ENCODE data around the gene PDE6G. TPM values are rescaled to one million over a fixed set of nuclear protein-coding genes. Genes with fewer than 3 reads are reported as not detected.

The PDE6G gene
- total RNA-seq (2014; rRNA removed; shearing (Covaris generic)) = 19.0 and 22.7 TPM in 2 replicates

GRCh38 chr17:81656118-81656743 lies at the start of gene PDE6G:
Gene PDE6G, minus strand, starts transcription at chr17:81656542. Its CDS starts 3,237 bp downstream, at chr17:81653305.
- no peak within 1 kb of the TSS for H3K4me3 ChIP-seq (ENCODE audit: insufficient read depth, low read depth, low read length)
- no peak for DNase-seq
- H3K36me3 ChIP-seq (replicated peaks; ENCODE audit: control insufficient read depth, insufficient read depth, low read length) = no peaks in the 10 kb centered on the region
- H3K27me3 ChIP-seq (ENCODE audit: control insufficient read depth, insufficient read depth, low read length) = no peaks in the 10 kb centered on the region

GRCh38 chr17:81705518-81706231 lies 49.3 kb upstream of the PDE6G start:
- no peaks in the 10 kb centered on the region for H3K27me3 ChIP-seq (ENCODE audit: control insufficient read depth, insufficient read depth, low read length)
- no peak overlapping the region for H3K4me3 ChIP-seq (ENCODE audit: insufficient read depth, low read depth, low read length)
- no peak for DNase-seq
- H3K36me3 ChIP-seq (replicated peaks; ENCODE audit: control insufficient read depth, insufficient read depth, low read length) = peaks cover 15% of the 10 kb centered on the region

GRCh38 chr17:81703747-81704654 lies 47.7 kb upstream of the PDE6G start:
- peak overlapping the region; percentile 93 for H3K4me3 ChIP-seq (ENCODE audit: insufficient read depth, low read depth, low read length)
- peaks cover 16% of the 10 kb centered on the region for H3K36me3 ChIP-seq (replicated peaks; ENCODE audit: control insufficient read depth, insufficient read depth, low read length)
- no peaks in the 10 kb centered on the region for H3K27me3 ChIP-seq (ENCODE audit: control insufficient read depth, insufficient read depth, low read length)
- no peak for DNase-seq

- no peaks in the 10 kb centered on the region for H3K27me3 ChIP-seq (ENCODE audit: control insufficient read depth, insufficient read depth, low read length)
- DNase-seq = peak; percentile 99
- peak within 1 kb of the TSS; percentile 93 for H3K4me3 ChIP-seq (ENCODE audit: insufficient read depth, low read depth, low read length)
- H3K36me3 ChIP-seq (replicated peaks; ENCODE audit: control insufficient read depth, insufficient read depth, low read length) = peaks cover 18% of the 10 kb centered on the region
Observed at GRCh38 chr17:81702934-81703746, 46.8 kb upstream of the PDE6G start, which contains the start of gene MRPL12. Gene MRPL12, plus strand, starts transcription at chr17:81703367. Its CDS starts 135 bp downstream, at chr17:81703502.

GRCh38 chr17:81701288-81702071 lies 45.1 kb upstream of the PDE6G start:
- no peak overlapping the region; the same call in 1 of the 2 replicates for H3K4me3 ChIP-seq (ENCODE audit: insufficient read depth, low read depth, low read length)
- peaks cover 22% of the 10 kb centered on the region for H3K36me3 ChIP-seq (replicated peaks; ENCODE audit: control insufficient read depth, insufficient read depth, low read length)
- DNase-seq = no peak
- no peaks in the 10 kb centered on the region for H3K27me3 ChIP-seq (ENCODE audit: control insufficient read depth, insufficient read depth, low read length)

GRCh38 chr17:81700353-81701287 lies 44.3 kb upstream of the PDE6G start:
- Histone ChIP-seq H3K27me3 (ENCODE audit: control insufficient read depth, insufficient read depth, low read length) (no peaks in the 10 kb centered on the region), H3K4me3 (ENCODE audit: insufficient read depth, low read depth, low read length) (no peak overlapping the region), H3K36me3 (replicated peaks; ENCODE audit: control insufficient read depth, insufficient read depth, low read length) (peaks cover 21% of the 10 kb centered on the region)
- no peak for DNase-seq

GRCh38 chr17:81697261-81698044 lies 41.1 kb upstream of the PDE6G start:
- no peaks in the 10 kb centered on the region for H3K27me3 ChIP-seq (ENCODE audit: control insufficient read depth, insufficient read depth, low read length)
- DNase-seq = no peak
- no peak overlapping the region for H3K4me3 ChIP-seq (ENCODE audit: insufficient read depth, low read depth, low read length)
- H3K36me3 ChIP-seq (replicated peaks; ENCODE audit: control insufficient read depth, insufficient read depth, low read length) = peaks cover 15% of the 10 kb centered on the region

GRCh38 chr17:81696218-81696941 lies 40.0 kb upstream of the PDE6G start:
- Histone ChIP-seq H3K4me3 (ENCODE audit: insufficient read depth, low read depth, low read length) (no peak overlapping the region), H3K36me3 (replicated peaks; ENCODE audit: control insufficient read depth, insufficient read depth, low read length) (peaks cover 17% of the 10 kb centered on the region), H3K27me3 (ENCODE audit: control insufficient read depth, insufficient read depth, low read length) (no peaks in the 10 kb centered on the region)
- DNase-seq = no peak

- H3K4me3 ChIP-seq (ENCODE audit: insufficient read depth, low read depth, low read length) = no peak overlapping the region
- no peaks in the 10 kb centered on the region for H3K27me3 ChIP-seq (ENCODE audit: control insufficient read depth, insufficient read depth, low read length)
- H3K36me3 ChIP-seq (replicated peaks; ENCODE audit: control insufficient read depth, insufficient read depth, low read length) = peaks cover 16% of the 10 kb centered on the region
- DNase-seq = no peak
Observed at GRCh38 chr17:81695801-81696200, 39.5 kb upstream of the PDE6G start.

- H3K27me3 ChIP-seq (ENCODE audit: control insufficient read depth, insufficient read depth, low read length) = no peaks in the 10 kb centered on the region
- H3K4me3 ChIP-seq (ENCODE audit: insufficient read depth, low read depth, low read length) = no peak overlapping the region
- no peak for DNase-seq
- H3K36me3 ChIP-seq (replicated peaks; ENCODE audit: control insufficient read depth, insufficient read depth, low read length) = peaks cover 15% of the 10 kb centered on the region
Observed at GRCh38 chr17:81695211-81695610, 38.9 kb upstream of the PDE6G start.

GRCh38 chr17:81694810-81695209 lies 38.5 kb upstream of the PDE6G start:
- Histone ChIP-seq H3K36me3 (replicated peaks; ENCODE audit: control insufficient read depth, insufficient read depth, low read length) (peaks cover 15% of the 10 kb centered on the region), H3K27me3 (ENCODE audit: control insufficient read depth, insufficient read depth, low read length) (no peaks in the 10 kb centered on the region), H3K4me3 (ENCODE audit: insufficient read depth, low read depth, low read length) (no peak overlapping the region)
- DNase-seq = no peak

All from H7 (cell line).